Endothelial cell of umbilical vein (primary cell): Measurements from ENCODE around the gene YTHDF2. TPM values are rescaled to one million over a fixed set of nuclear protein-coding genes. Genes with fewer than 3 reads are reported as not detected.

Experiments
- BruUV-seq: library from RNA; stranded (reverse); fragments of 400-500 nt; replicated peaks from 2 replicates; lab custom pipeline; 2021; lab: Mats Ljungman, UMichigan
- CTCF ChIA-PET: fragments of 300-600, 350-600 bp; sonication (Branson Sonifier 250); formaldehyde crosslinking; loops from one replicate; lab custom pipeline; 2021; ENCODE audit warnings: antibody characterized with exemption, inconsistent platforms; lab: Charles Lee
- POLR2A ChIA-PET: fragments of 300-600, 350-600 bp; sonication (Branson Sonifier 250); formaldehyde crosslinking; loops from one replicate; lab custom pipeline; 2021; ENCODE audit warnings: antibody characterized with exemption, inconsistent platforms; lab: Charles Lee
- DNase-seq: peaks from one replicate; pipeline ENCODE4 v3.0.0-alpha.2; 2011; ENCODE audit warnings: low read depth, low spot score
- FAIRE-seq: peaks from 2 replicates; lab custom pipeline; 2011; peaks lifted over from hg19 to GRCh38; lab: Jason Lieb, UNC
- H2AFZ ChIP-seq: 2 replicates; pipeline ENCODE4 v1.6.0; 2012; ENCODE audit warnings: low read depth, low read length, control low read depth, inconsistent platforms
- H3K27ac ChIP-seq: 2 replicates; pipeline ENCODE4 v1.5.1; 2011; ENCODE audit warnings: low read depth, mild to moderate bottlenecking, control low read depth, low read length, moderate library complexity; ENCODE audit not compliant: insufficient read depth
- H3K27me3 ChIP-seq, 2 experiments: 2 replicates each; pipeline versions ENCODE4 v1.6.0 to v1.6.1; 2011; ENCODE audit warnings: low read length in 2 of 2, mixed read lengths in 1 of 2; ENCODE audit not compliant: control insufficient read depth in 2 of 2, insufficient read depth in 2 of 2
- H3K36me3 ChIP-seq, 2 experiments: 2 replicates in 1 of 2; 3 replicates in 1 of 2; pipeline ENCODE4 v1.5.1; 2011; ENCODE audit warnings: low read length in 2 of 2, mild to moderate bottlenecking in 1 of 2, moderate library complexity in 1 of 2; ENCODE audit not compliant: control insufficient read depth in 2 of 2, insufficient read depth in 2 of 2; ENCODE audit errors: extremely low read depth in 1 of 2
- H3K4me1 ChIP-seq: 3 replicates; pipeline ENCODE4 v1.5.1; 2011; ENCODE audit warnings: mild to moderate bottlenecking, low read length; ENCODE audit not compliant: control insufficient read depth, insufficient read depth; ENCODE audit errors: extremely low read depth
- H3K4me2 ChIP-seq: 2 replicates; pipeline ENCODE4 v1.6.1; 2011; ENCODE audit warnings: low read length, control low read depth, mixed read lengths; ENCODE audit not compliant: insufficient read depth
- H3K4me3 ChIP-seq, 3 experiments: fragments of 200-600 bp in 1 of 3; sonication (generic), shearing (Covaris generic) in 1 of 3; replicated peaks in 1 of 3; 2 replicates each; pipeline ENCODE4 v1.5.1; 2011 to 2016; ENCODE audit warnings: control low read depth in 3 of 3, low read length in 3 of 3, mild to moderate bottlenecking in 2 of 3, inconsistent platforms in 1 of 3, low read depth in 1 of 3, moderate library complexity in 1 of 3; ENCODE audit not compliant: insufficient read depth in 1 of 3
- H3K79me2 ChIP-seq: 2 replicates; pipeline ENCODE4 v1.6.0; 2012; ENCODE audit warnings: low read length, inconsistent platforms; ENCODE audit not compliant: control insufficient read depth, insufficient read depth
- H3K9ac ChIP-seq: replicated peaks from 2 replicates; pipeline ENCODE3; 2011; ENCODE audit warnings: low read length, control low read depth; ENCODE audit not compliant: insufficient read depth; ENCODE audit errors: extremely low read depth
- H3K9me1 ChIP-seq: replicated peaks from 3 replicates; pipeline ENCODE4 v1.6.0; 2011; ENCODE audit warnings: mild to moderate bottlenecking, low read length; ENCODE audit not compliant: control insufficient read depth, insufficient read depth; ENCODE audit errors: extremely low read depth
- H3K9me3 ChIP-seq: replicated peaks from 2 replicates; pipeline ENCODE4 v1.5.1; 2012; ENCODE audit warnings: low read length, inconsistent platforms; ENCODE audit not compliant: control insufficient read depth, insufficient read depth
- H4K20me1 ChIP-seq: replicated peaks from 2 replicates; pipeline ENCODE3; 2011; ENCODE audit warnings: mild to moderate bottlenecking, low read length; ENCODE audit not compliant: control insufficient read depth, insufficient read depth; ENCODE audit errors: extremely low read depth
- EZH2 ChIP-seq: IDR thresholded peaks from 2 replicates; pipeline ENCODE4 v1.6.1; 2012; ENCODE audit warnings: borderline replicate concordance, low read depth, mild to moderate bottlenecking, moderate library complexity, low read length, inconsistent platforms; ENCODE audit not compliant: severe bottlenecking
- FOS ChIP-seq: IDR thresholded peaks from 2 replicates; pipeline ENCODE4 v1.6.1; 2011; ENCODE audit warnings: mild to moderate bottlenecking, low read length, moderate library complexity, borderline replicate concordance; ENCODE audit not compliant: insufficient read depth
- GATA2 ChIP-seq: IDR thresholded peaks from 2 replicates; pipeline ENCODE4 v1.7.0; 2011; ENCODE audit warnings: low read depth, mild to moderate bottlenecking, moderate library complexity, mixed read lengths, low read length; ENCODE audit not compliant: insufficient read length, insufficient read depth
- JUN ChIP-seq: IDR thresholded peaks from 2 replicates; pipeline ENCODE4 v1.6.1; 2011; ENCODE audit warnings: borderline replicate concordance, low read depth; ENCODE audit not compliant: insufficient read length, insufficient read depth
- MYC ChIP-seq: IDR thresholded peaks from one replicate; pipeline ENCODE4 v1.6.1; 2011; ENCODE audit warnings: mild to moderate bottlenecking, low read depth, low read length
- POLR2A ChIP-seq: IDR thresholded peaks from 2 replicates; pipeline ENCODE4 v1.6.1; 2012; ENCODE audit warnings: low read depth, mild to moderate bottlenecking, control low read depth, low read length
- POLR2AphosphoS5 ChIP-seq: IDR thresholded peaks from 2 replicates; pipeline ENCODE4 v1.6.1; 2012; ENCODE audit warnings: low read depth, mild to moderate bottlenecking, control low read depth, low read length, moderate library complexity; ENCODE audit not compliant: insufficient read depth
- dilution Hi-C: fragments of 300-500 bp; cut with MboI; formaldehyde crosslinking; loops from one replicate; pipeline ENCODE4 v1.15.0; 2019; ENCODE audit warnings: low sequenced_read_pairs; ENCODE audit not compliant: extremely low pct_ligation_motif_present
- intact Hi-C: fragments of 100-400 bp; cut with micrococcal nuclease; formaldehyde crosslinking; loops from one replicate; pipeline ENCODE4 v1.10.0; 2022
- polyA plus RNA-seq, 4 experiments: library from polyadenylated mRNA; depleted of rRNA in 3 of 4; stranded (reverse) in 3 of 4; unstranded in 1 of 4; fragments of >200 nt; gene quantifications; 2 replicates each; pipeline versions ENCODE4 v1.2.1 to v1.2.3, GENCODE V29; 2011 to 2012; ENCODE audit warnings: missing spikeins in 1 of 4
- total RNA-seq: library from RNA; stranded (reverse); gene quantifications from 2 replicates; pipeline ENCODE4 v1.2.3, GENCODE V29; 2021
- TF ChIP-seq, protein P1 (sequence below), 2 donors: IDR thresholded peaks; 1 replicate in 1 of 2; 2 replicates in 1 of 2; pipeline ENCODE4 v1.5.1; 2011; ENCODE audit warnings: low read length in 2 of 2, mild to moderate bottlenecking in 2 of 2, moderate library complexity in 2 of 2, control low read depth in 1 of 2, inconsistent platforms in 1 of 2, low read depth in 1 of 2; ENCODE audit not compliant: insufficient read depth in 1 of 2; ENCODE audit errors: extremely low read depth in 1 of 2
- TF ChIP-seq, protein P2 (sequence below): IDR thresholded peaks from 2 replicates; pipeline ENCODE4 v1.6.1; 2011; ENCODE audit not compliant: insufficient read depth, insufficient read length

YTHDF2 gene
- total and polyA plus RNA-seq, 2 donors (not counting 3 experiments of a cell fraction or from before 2014, with no cell fraction given), result 72.4 to 105 TPM

- Histone ChIP-seq H3K9me3 (no peaks in the 10 kb centered on the region), H2AFZ (no peak overlapping the region), H3K4me3 (no peak overlapping the region), H3K27me3 (no peaks in the 10 kb centered on the region), H3K27ac (no peak overlapping the region), H3K79me2 (no peaks in the 10 kb centered on the region), H3K9ac (no peak overlapping the region), H4K20me1 (no peaks in the 10 kb centered on the region), H3K36me3 (peaks cover 2 to 5% of the 10 kb centered on the region in 2 experiments), H3K9me1 (no peaks in the 10 kb centered on the region), H3K4me1 (no peaks in the 10 kb centered on the region), H3K4me2 (no peak overlapping the region)
- POLR2A ChIA-PET, result no interaction called here
- BruUV-seq, result no TSS peak
- no peak for FAIRE-seq
- intact Hi-C loops (no loop called here), dilution Hi-C loops (no loop called here)
- CTCF ChIA-PET, result no interaction called here
- TF ChIP-seq, protein P1, sequence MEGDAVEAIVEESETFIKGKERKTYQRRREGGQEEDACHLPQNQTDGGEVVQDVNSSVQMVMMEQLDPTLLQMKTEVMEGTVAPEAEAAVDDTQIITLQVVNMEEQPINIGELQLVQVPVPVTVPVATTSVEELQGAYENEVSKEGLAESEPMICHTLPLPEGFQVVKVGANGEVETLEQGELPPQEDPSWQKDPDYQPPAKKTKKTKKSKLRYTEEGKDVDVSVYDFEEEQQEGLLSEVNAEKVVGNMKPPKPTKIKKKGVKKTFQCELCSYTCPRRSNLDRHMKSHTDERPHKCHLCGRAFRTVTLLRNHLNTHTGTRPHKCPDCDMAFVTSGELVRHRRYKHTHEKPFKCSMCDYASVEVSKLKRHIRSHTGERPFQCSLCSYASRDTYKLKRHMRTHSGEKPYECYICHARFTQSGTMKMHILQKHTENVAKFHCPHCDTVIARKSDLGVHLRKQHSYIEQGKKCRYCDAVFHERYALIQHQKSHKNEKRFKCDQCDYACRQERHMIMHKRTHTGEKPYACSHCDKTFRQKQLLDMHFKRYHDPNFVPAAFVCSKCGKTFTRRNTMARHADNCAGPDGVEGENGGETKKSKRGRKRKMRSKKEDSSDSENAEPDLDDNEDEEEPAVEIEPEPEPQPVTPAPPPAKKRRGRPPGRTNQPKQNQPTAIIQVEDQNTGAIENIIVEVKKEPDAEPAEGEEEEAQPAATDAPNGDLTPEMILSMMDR (IDR thresholded peaks at IDR 0.05; ENCODE audit: extremely low read depth in 1 of 2, insufficient read depth in 1 of 2, low read depth in 1 of 2, low read length in 2 of 2), result no peak
- TF ChIP-seq EZH2, result no peak
- TF ChIP-seq MYC, result no peak
- no peak for TF ChIP-seq POLR2AphosphoS5
- TF ChIP-seq JUN, result no peak
- TF ChIP-seq, protein P2, sequence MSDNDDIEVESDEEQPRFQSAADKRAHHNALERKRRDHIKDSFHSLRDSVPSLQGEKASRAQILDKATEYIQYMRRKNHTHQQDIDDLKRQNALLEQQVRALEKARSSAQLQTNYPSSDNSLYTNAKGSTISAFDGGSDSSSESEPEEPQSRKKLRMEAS, result no peak
- no peak for TF ChIP-seq POLR2A
- no peak for TF ChIP-seq GATA2
- TF ChIP-seq FOS, result no peak
- no peak for DNase-seq
Observed at GRCh38 chr1:28703629-28704028, 33.1 kb upstream of the YTHDF2 start.
